ENCODE data around the gene CENPW.

The CENPW gene

GRCh38 chr6:126376682-126377081, 36.8 kb downstream of the CENPW start:
- TF ChIP-seq EZH2 (IDR thresholded peaks at IDR 0.05; ENCODE audit: borderline replicate concordance, low read depth, low read length, severe bottlenecking) = no peak
- no peak for TF ChIP-seq CTCF (IDR thresholded peaks at IDR 0.05; ENCODE audit: borderline replicate concordance, extremely low read depth, low read length, poor library complexity, severe bottlenecking)
- ATAC-seq (ENCODE audit: insufficient read depth, low read depth) = no peak
- no peak for DNase-seq
- Histone ChIP-seq H3K27me3 (ENCODE audit: insufficient read depth, low read length, poor library complexity) (no peaks in the 10 kb centered on the region), H3K4me2 (ENCODE audit: insufficient read depth, low read length) (no peak overlapping the region), H2AFZ (ENCODE audit: low read depth, low read length) (no peak overlapping the region), H4K20me1 (ENCODE audit: insufficient read depth, low read length) (no peaks in the 10 kb centered on the region), H3K27ac (ENCODE audit: low read length) (no peak overlapping the region), H3K4me3 (ENCODE audit: low read depth in 1 of 2, low read length in 2 of 2) (no peak overlapping the region), H3K79me2 (ENCODE audit: insufficient read depth, low read length) (no peaks in the 10 kb centered on the region), H3K4me1 (ENCODE audit: insufficient read depth, low read length) (no peaks in the 10 kb centered on the region), H3K9me3 (ENCODE audit: insufficient read depth, low read length, severe bottlenecking) (peaks cover 4% of the 10 kb centered on the region), H3K9ac (ENCODE audit: low read depth, low read length) (no peak overlapping the region), H3K36me3 (ENCODE audit: insufficient read depth, low read length) (no peaks in the 10 kb centered on the region)

GRCh38 chr6:126377594-126378153, 37.8 kb downstream of the CENPW start:
- no peak for DNase-seq
- Histone ChIP-seq H2AFZ (ENCODE audit: low read depth, low read length) (no peak overlapping the region), H3K9ac (ENCODE audit: low read depth, low read length) (no peak overlapping the region), H3K27ac (ENCODE audit: low read length) (no peak overlapping the region), H3K4me3 (ENCODE audit: low read depth in 1 of 2, low read length in 2 of 2) (no peak overlapping the region), H3K36me3 (ENCODE audit: insufficient read depth, low read length) (no peaks in the 10 kb centered on the region), H3K4me1 (ENCODE audit: insufficient read depth, low read length) (no peaks in the 10 kb centered on the region), H3K9me3 (ENCODE audit: insufficient read depth, low read length, severe bottlenecking) (peaks cover 4% of the 10 kb centered on the region), H4K20me1 (ENCODE audit: insufficient read depth, low read length) (no peaks in the 10 kb centered on the region), H3K4me2 (ENCODE audit: insufficient read depth, low read length) (no peak overlapping the region), H3K27me3 (ENCODE audit: insufficient read depth, low read length, poor library complexity) (no peaks in the 10 kb centered on the region), H3K79me2 (ENCODE audit: insufficient read depth, low read length) (no peaks in the 10 kb centered on the region)
- no peak for ATAC-seq (ENCODE audit: insufficient read depth, low read depth)
- TF ChIP-seq CTCF (IDR thresholded peaks at IDR 0.05; ENCODE audit: borderline replicate concordance, extremely low read depth, low read length, poor library complexity, severe bottlenecking) (no peak), EZH2 (IDR thresholded peaks at IDR 0.05; ENCODE audit: borderline replicate concordance, low read depth, low read length, severe bottlenecking) (no peak)

GRCh38 chr6:126380072-126380583, 40.2 kb downstream of the CENPW start:
- peaks cover 4% of the 10 kb centered on the region for H3K9me3 ChIP-seq (ENCODE audit: insufficient read depth, low read length, severe bottlenecking)
- H3K36me3 ChIP-seq (ENCODE audit: insufficient read depth, low read length) = no peaks in the 10 kb centered on the region
- H2AFZ ChIP-seq (ENCODE audit: low read depth, low read length) = no peak overlapping the region
- no peak overlapping the region for H3K4me2 ChIP-seq (ENCODE audit: insufficient read depth, low read length)
- no peaks in the 10 kb centered on the region for H4K20me1 ChIP-seq (ENCODE audit: insufficient read depth, low read length)
- H3K79me2 ChIP-seq (ENCODE audit: insufficient read depth, low read length) = no peaks in the 10 kb centered on the region
- H3K27ac ChIP-seq (ENCODE audit: low read length) = no peak overlapping the region
- no peaks in the 10 kb centered on the region for H3K4me1 ChIP-seq (ENCODE audit: insufficient read depth, low read length)
- DNase-seq (no peak), ATAC-seq (ENCODE audit: insufficient read depth, low read depth) (no peak)
- no peaks in the 10 kb centered on the region for H3K27me3 ChIP-seq (ENCODE audit: insufficient read depth, low read length, poor library complexity)
- TF ChIP-seq CTCF (IDR thresholded peaks at IDR 0.05; ENCODE audit: borderline replicate concordance, extremely low read depth, low read length, poor library complexity, severe bottlenecking) (no peak), EZH2 (IDR thresholded peaks at IDR 0.05; ENCODE audit: borderline replicate concordance, low read depth, low read length, severe bottlenecking) (no peak)
- H3K9ac ChIP-seq (ENCODE audit: low read depth, low read length) = no peak overlapping the region
- no peak overlapping the region for H3K4me3 ChIP-seq (ENCODE audit: low read depth in 1 of 2, low read length in 2 of 2)

Data from DND-41 (cell line).